ENCODE measurements around the gene DUSP1.

Gene DUSP1

DNA sequence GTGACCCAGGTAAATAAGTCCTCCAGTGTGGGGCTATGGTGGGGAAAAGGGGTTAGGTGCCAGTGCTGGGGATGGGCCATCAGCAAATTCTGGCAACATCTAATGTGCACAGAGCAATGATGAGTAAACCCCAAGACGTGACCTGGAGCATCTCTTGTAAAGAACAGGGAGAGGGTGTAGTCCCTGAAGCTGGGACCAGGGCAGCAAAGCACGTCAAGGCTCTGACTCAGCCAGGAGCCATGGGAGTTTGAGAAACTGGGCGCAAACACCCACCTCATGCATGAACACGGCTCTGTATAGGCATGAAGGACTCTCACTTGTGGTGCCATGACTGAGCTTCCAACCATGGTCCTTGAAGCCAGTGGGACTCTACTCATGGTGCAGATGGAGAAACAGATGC, 51.8 kb downstream of the DUSP1 start:
- DNase-seq, result no peak

DNA sequence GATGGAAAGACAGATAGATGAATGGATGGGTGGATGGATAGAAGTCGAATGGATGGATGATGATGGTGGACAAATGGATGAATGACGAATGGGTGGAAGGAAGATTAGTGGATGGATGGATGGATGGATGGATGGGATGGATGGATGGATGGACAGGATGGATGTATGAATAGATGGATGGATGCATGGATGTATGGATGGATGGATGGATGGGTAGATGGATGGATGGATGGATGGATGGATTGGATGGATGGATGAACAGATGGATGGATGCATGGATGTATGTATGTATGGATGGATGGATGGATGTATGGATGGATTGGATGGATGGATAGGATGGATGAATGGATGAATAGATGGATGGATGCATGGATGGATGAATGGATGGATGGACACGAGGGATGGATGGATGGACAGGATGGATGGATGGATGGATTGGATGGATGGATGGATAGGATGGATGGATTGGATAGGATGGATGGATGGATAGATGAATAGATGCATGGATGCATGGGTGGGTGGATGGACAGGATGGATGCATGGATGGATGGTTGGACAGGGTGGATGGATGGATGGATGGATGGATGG, 52.4 kb downstream of the DUSP1 start:
- DNase-seq, result no peak
